Measurements from ENCODE around the gene SMIM27.
"Not testable (repeated sequence)": the region's sequence is repeated elsewhere in the genome, so short reads cannot be mapped to it uniquely, and the experiment has no call there.

SMIM27 gene

DNA sequence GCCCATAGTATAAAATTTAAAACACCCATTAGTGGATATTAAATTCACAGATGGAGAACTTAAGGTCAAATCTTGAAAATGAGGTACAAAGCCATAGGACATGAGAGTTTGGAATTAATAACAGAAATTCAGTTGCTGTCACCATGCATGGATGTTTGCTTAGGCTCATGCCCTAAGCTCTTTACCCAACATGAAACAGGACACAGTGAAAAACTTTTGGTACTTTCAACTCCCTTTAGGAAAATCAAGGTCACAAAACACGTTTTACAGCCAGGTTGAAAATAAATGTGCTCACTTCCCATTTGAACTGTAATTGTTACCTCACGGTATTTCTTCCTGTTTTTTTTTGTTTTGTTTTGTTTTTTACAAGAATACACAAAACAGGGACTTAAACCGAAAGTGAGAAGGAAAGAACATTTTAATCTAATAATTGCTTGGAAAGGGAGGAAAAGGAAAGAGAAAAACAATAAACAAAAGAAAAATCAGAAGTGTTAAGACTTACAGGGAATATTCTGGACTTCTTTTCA is 6.3 kb downstream of the SMIM27 start:
- DNase-seq = no peak

DNA sequence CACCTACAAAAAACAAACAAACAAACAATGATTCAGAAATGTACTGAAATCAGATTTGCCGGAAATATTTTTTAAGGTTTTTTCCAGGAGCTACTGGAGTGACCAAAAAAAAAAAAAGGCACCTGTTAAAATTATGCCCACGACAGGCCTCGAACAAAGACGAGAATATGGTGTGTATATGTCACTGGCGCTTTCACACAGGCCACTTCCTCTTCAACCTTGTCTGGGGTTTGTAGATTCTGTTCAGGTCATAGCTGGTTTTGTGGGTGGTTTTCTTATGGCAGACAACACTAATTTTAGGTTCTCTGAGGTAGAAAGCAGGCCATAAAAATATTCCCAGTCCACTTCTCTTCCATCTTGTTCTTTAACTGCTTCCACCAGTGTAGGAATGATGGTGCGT is 13.8 kb downstream of the SMIM27 start:
- no peak for DNase-seq

DNA sequence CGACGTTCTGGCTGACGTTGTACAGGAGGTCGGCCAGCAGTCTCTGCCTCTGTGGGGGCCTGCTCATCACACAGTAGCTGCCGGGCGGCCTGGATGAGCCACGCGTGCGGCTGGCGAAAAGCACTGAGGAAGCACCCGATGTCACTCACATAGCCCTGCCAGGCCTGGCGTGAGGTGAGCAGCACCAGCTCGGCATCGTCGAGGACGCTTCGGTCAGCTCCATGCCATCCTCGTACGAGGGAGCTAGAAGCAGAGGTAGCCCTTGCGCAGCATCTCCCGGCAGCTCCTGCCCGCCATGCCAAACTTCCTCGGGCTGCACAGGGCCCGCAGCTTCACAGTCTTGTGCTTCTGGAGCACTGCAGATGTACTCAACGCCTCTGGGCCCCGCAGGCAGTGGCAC is 14.6 kb downstream of the SMIM27 start:
- no peak for DNase-seq

DNA sequence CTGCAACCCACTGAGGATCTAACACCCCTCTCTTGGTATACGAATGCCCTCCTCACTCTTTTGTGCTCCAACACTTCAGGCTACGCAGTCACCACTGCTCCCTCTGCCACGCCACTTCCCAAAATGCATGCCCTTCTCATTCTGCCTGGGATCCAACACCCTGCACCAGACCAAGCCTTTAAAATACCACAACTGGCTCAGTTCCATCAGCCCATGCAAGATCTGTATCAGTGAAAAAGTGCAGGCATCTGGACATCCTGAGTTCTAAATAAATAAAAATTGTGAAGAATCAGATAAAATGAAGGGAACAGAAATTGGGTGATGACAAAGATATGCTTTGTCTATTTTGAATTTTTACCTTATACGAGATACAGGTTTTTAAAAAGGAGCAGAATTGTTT is 18.1 kb downstream of the SMIM27 start:
- no peak for DNase-seq

DNA sequence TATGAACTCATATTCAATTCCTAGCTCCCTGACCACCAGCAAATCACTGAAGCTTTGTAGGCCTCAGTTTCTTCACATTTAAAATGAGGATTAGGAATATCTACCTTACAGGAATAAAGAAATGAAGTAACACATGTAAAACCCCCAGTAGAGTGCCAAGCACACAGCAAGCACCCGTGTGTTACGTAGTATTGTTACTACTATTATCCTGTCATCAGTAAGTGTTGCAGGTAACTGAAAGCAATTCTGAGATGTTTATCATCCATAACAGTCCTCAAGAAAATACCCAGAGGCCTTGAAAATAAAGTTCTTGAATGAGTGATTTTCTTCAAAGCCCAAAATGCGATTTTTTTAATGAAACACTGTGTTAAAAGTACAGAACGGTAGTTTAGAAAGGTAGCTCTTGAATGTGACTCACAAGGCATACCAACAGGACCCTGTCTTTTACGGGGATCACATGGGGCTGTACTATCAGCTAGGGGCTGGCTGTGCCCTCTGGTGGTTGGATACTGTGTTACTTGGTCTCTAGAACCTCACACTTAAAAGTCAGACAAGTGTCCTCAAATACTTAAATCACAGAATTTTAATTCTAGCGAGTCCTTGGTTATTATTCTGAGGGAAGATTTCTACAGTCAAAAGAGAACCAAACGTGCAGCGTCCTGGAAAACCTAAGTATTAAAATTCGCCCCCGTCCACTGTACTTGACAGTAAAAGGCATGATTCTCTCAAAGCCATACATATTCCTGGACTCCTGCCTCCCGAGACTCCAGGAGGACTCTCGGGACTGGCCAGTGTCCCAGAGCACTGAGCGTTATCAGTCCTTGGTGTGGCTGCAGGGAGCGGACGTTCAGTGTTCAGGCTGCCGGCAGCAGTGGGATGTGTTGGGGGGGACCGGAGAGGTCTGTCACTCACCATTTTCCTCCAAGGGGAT is 20.1 kb downstream of the SMIM27 start:
- DNase-seq = peak; percentile 30

DNA sequence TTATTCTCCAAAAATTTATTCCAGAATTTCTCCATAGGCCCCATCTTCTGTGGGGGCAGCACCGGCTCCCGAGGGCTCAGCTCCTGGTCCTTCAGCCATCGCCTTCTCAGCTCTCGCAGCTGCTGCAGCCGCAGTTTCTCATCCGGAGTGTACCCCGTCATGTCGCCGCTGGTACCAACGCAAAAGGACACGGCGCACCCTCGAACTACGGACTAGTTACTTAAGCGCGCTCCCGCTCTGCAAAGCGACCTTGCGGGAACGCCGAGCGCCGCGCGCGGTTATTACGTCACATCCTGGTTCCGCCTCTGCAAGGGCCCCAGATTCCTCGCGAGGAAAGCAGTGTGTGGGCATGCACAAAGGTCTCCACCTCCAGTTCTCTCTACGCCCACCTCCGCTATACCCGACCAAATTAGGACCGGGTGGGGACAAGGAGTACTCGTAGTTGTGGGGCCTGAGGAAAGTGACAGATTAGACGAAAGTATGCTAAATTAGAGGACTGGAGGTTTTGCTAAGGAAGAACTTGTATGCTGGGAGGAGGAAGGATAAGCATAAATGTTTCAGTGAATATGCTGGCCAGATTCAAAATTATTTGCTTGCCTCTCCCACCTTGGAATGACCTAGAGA is 20.9 kb downstream of the SMIM27 start, which contains the start of gene NDUFB6:
Gene NDUFB6 (minus strand): TSS at position 260 of the 624 bp plus-strand sequence. CDS start 99 bp downstream, at position 161.
- DNase-seq = peak; percentile 68

DNA sequence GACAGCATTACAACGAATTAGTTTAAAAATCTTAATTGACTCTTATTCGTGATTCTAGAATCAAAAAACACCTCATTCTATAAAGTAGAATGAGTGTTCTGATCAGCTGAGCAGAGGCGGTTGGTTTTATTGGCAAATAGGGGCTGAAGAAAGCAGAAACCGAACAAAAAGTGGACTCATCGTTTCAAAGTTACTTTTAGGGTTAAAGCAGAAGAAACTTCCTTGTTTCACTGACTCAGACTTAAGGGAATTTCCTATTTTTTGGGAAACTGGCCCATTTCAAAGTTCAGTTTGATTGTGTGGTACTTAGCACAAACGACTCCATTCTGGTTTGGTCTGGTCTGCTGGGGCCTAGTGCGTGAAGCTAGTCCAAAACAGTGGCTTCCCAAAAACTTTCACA is 21.7 kb downstream of the SMIM27 start:
- DNase-seq = no peak

DNA sequence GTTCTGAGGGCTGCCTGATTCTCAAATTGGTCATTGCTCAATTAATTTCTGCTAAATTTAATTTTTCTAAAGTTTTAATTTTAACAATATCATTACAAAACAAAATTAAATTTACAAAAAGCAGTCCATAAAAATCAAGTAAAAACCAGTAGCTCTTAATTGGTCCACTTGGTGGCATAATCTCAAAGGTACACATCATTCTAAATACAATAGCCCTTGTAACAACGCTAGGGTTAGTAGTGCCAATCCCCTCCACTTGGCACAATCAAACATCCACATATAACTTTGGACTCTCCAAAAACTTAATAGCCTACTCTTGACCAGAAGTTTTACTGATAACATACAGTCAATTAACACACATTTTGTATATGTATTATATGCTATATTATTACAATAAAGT is 22.7 kb downstream of the SMIM27 start:
- no peak for DNase-seq

DNA sequence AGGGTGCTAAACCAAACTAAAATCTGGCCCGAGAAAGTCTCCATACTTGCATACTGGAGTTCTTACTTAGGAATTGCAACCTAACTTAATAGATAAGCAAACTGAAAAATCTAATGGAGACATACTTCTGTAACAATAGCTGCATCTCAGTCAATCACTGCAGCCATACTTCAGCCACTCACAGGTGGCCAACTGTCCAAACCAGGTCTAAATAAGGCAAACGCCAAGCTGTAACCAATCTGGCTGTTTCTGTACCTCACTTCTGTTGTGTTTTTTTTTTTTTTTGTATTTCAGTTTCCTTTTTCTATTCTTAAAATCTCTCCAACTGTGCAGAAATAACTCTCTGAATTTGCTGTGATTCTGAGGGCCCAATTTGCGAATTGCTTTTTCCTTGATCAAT is 25.2 kb downstream of the SMIM27 start:
- DNase-seq = no peak

DNA sequence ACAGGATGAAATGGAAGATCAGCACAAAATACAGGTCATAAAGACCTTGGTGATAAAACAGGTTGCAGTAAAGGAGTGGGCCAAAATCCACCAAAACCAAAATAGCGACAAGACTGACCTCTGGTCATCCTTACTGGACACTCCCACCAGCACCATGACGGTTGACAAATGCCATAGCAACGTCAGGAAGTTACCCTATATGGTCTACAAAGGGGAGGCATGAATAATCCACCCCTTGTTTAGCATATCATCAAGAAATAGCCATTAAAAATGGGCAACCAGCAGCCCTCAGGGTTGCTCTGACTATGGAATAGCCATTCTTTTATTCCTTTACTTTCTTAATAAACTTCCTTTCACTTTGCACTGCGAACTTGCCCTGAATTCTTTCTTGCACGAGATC is 26.8 kb downstream of the SMIM27 start:
- no peak for DNase-seq

DNA sequence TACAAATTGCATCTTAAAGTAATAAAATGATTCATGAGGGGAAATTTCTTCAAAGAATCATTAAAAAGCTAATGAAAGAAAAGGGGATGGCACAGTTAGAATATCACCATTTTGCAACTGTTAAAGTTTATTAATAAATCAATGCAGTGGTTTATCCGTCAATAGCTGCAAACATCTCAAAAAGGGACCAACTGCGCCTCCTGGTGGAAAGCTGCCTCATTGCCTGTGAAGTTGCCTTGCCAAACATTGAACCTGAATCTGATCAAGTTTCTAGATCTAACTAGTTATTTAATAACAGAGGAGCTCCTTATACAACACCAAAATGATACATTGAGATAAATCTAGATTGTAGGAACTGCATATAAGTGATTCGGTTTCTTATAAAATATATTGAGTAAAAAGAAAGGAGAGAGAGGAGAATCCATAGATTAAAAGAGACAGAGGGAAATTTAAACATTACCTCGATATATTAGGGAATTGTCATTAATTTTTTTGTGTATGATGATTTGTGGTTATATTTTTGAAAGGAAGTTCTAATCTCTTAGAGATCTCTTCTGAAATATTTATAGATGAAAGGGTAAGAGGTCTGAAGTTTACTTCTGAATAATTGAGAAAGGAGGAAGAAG is 27.7 kb downstream of the SMIM27 start:
- no peak for DNase-seq

DNA sequence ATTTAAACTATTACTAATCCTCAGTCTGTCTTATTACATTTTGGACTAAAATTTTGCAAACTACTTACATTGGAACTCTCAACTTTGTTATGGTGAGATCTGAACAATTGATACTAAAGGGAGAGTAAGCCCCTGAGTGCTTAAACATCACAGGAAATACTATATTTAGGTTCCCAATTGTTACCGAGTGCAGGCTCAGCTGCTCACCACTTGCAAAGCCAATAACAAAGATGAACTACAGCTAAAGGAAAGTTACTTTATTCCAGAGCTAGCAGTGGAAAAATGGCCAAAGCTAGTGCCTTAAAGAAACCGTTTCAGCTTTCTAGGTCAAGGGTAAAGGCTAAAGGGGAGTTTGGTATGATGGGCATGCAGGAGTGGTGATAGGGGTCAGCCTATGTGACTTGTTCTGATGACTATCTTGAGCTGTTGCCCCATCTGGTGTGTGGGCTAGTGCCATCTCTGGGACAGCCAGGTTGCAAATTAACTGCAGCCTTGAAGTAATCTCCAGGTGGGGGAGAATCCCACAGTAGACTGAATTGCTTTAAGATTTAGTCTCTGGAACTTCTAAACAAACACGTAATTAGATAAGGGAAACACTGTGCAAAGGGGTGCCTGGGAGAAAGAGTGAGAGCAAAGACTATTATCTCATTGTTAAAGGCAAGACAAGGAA is 28.6 kb downstream of the SMIM27 start:
- peak; percentile 22 for DNase-seq

DNA sequence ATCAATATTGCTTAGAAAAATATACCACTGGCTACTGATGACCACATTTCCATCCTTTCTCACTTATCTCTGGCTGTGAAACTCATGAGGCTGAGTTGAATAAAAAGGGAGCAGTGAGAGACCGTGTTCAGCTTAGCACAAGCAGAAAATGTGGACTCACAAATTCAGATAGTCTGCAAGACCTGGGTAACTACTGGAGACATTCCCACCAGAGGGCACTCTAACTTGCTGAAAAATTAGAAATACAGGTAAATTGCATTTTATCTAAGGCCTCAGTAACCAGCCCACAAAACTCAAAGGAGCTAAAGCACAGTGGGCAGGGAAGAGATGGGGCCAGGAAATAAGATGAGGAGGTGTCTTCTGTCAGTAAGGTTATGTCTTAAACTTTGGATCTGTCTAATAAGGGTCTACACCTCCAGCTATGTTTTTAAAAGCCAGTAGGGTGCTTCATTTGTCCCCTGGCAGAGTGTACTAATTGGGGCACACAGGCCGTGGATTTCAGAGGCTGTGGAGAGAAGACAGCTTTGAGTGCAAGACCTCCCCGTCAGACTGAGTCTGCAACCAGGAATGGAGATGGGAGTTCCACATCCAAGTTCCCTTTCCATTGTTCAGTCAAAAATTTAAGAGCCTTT is 29.5 kb downstream of the SMIM27 start:
- peak; percentile 10 for DNase-seq

DNA sequence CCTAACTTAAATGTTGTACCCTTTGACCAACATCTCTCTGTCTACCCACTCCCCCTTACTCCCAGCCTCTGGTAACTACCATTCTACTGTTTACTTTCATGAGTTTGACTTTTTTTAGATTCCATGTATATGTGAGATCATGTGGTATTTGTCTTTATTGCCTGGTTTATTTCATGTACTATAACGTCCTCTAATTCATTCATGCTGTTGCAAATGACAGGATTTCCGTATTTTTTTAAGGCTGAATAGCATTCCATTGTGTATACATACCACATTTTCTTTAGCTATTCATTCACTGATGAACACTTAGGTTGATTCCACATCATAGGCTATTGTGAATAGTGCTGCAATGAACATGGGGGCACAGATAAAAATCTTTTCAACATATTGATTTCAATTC is 32.7 kb downstream of the SMIM27 start:
- no peak for DNase-seq

DNA sequence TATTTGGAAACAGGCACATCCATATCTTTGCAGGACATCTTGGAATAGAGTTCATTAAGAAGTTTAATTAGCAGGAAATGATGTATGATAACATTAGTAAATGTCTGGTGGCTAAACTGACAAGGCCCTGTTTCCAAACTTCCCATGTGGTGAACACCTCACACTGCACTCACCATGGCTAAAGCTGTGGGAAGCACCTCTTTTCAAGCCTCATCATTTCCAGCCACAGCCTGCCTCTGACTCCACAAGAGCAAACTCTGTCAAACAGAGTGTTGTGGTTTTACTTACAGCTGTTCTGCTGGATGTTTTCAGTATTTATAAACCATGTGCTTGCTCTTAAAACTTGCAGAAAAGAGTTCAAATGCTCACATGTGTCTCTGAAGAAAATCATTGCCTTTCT is 35.8 kb downstream of the SMIM27 start:
- DNase-seq = no peak

DNA sequence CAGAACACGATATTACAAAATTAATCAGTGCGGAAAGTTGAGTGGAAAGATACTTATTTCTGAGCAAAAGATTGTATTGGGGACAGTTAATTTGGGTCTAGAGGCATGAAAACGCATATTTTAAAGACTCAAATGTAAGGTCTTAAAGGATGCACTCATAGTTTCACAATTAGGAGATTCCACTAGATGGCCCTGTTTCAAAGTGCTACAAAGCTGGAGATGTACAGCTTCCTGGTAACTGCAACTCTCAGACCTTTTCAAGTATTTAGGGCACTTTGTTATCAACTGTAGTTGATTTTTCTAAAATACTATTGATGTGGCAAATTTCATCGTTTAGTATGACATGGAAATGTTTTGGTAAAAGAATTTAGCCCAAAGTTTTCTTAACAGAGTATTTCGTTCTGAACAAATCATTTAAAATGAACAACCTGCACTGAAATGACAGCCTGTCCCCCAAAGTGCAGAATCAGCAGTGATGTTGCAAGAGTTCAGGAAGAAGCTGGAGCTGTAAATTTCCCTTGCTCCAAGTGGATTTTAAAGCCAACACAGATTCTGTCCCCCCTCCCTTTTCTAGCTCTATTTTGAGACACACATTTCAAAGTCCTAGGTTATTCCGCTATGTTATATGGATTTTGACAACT is 37.1 kb downstream of the SMIM27 start:
- DNase-seq = peak; percentile 28

DNA sequence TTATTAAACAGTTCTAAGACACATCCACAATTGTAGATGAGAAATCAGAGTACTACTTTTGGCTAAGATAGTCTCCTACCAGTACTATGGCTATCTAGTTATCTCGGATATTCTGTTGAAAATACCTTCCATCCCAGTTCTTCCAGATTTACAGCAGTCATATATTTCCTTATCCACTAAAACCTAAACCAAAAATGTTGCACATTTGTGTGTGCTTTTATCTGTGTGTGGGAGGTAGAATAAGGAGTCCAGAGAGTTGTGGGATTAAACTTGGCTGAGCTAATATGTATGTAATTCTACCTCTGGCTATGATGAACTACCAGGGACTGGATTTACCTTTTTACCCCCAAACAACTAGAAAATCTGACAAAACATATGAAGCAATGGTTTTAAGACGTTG is 38.3 kb downstream of the SMIM27 start:
- DNase-seq = peak; percentile 65

DNA sequence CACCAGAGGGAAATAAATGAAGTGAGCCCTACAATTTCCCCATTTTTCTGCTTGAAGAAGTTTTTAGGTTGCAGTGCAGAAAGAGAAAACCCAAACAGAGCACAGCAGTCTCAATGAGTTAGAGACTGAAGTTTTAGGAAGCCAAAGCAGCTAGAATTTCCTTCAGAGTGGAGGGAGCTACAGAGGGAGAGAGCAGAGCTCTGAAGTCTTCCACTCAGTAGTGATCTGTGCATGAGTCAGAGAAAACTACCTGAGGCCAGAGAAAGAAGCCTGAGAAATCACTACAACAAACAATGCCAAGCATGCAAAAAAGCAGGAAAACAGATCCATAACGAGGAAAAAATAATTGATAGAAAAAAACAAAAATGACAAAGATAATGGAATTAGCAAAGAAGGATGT is 38.8 kb downstream of the SMIM27 start:
- DNase-seq = peak; percentile 66

DNA sequence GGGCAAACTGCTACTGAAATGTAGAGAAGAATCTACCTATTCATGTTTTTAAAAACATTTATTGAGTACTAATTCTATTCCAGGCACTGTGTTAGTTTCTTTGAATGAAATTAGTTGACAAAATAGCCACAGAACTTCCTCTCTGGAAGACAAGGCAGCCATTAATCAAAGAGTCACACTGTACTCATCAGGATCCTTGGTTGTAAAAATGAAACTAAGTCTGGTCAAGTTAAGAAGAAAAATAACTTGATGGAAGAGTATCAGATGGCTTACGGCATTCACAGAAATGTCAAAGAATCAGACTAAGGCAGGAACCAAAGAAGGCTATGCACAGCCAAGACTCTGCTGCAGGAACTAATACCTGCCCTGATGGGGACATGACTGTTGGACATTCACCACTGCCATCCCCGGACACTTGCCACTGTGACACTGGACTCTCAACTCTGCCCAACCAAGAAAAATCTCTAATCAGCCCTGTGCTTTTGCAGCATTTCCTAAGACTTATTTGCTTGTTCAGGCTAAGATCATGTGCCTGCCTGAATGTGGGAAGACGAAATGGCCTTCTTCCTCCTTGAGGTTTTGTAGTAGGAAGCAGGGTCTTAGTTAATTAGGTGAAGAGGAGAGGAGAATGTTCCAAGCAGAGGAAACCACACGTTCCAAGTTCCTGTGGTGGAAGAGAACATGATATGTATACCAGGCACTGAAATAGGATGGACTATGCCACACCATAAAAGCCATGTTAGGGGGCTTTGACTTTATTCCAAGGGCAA is 44.2 kb downstream of the SMIM27 start:
- DNase-seq = no peak

DNA sequence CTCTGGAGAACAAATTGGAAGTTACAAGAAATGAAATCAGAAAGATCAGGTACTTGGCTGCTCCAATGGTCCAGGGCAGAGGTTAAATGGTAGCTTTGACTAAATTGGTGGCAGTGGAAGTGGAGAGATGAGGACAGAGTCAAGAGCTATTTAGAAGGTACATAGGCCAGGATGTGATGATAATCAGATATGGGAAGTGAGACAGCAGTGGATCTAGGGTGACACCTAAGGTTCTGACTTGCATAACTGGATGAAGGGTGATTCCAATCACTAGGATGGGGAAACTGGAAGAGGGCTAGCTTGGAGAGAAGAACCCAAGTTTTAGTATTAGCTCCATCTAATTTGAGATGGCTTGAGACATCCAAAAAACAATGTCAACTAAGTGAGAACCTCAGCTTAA is 44.8 kb downstream of the SMIM27 start:
- no peak for DNase-seq

DNA sequence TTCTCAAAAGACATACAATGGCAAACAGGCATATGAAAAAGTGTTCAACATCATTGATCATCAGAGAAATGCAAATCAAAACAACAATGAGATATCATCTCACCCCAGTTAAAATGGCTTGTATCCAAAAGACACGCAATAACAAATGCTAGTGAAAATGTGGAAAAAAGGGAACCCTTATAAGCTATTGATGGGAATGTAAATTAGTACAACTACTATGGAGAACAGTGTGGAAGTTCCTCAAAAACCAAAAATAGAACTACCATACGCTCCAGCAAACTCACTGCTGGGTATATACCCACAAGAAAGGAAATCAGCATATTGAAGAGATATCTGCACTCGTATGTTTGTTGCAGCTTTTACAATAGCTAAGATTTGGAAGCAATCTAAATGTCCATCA is 46.9 kb downstream of the SMIM27 start:
- DNase-seq = not testable (repeated sequence)
